LoVo (cell line): Measurements from ENCODE around the gene ERH.

Experiments used
- DNase-seq: peaks from one replicate; pipeline ENCODE4 v3.0.0-alpha.2; 2016; ENCODE audit warnings: low spot score

Gene ERH

DNA sequence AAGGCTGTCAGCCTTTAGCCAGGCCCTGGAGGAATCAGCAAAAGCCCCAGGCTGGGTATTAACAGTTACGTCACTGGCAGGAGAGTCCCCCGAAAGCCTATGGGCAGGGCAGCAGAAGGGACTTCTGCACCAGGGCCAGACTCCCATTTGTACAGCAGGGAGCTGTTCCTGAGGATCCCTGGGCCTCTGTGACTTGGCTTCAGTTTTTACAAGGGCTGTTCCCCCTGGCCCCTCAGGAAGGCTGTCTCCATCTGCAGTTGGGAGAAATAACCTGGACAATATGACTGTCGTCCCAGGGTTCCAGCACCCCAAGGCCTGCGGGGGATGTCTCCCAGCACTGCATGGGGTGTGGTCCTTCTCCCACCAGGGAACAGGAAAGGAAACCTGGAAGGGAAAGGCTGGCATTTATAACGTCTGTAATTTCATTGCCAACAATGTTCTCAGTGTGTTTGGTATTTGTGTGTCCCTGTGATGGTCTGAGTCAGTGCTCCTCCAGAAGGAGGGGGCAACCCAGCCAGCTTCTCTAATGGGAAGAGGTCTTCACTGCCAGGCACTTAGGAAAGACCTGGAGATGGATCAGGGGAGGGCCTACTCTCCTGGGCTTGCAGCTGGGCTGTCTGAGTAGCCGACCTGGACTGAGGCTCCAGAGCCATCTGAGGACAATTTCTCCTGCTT lies 42.4 kb downstream of the ERH start:
- no peak for DNase-seq

- no peak for DNase-seq
Measured at GRCh38 chr14:69355154-69355597, 42.9 kb downstream of the ERH start.

- no peak for DNase-seq
Measured at GRCh38 chr14:69354383-69355153, 43.5 kb downstream of the ERH start.

DNA sequence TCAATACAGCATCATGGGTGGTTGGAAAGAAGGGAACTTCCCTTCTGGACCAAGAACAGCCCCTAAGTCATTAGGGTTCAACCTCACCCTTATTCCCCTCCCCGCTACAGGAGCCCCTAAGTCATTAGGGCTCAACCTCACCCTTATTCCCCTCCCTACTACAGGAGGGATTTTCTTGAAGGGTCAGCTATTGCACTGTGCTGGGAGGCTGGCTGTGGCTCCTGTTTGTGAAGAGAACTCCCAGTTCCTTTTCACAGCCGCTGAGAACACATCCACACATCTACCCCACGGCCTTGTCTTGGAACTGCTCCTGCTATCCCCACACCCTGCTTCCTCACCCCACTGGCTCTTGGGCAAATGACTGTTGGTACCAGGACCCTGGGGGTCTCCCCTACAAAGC lies 44.9 kb downstream of the ERH start:
- DNase-seq, result no peak

DNA sequence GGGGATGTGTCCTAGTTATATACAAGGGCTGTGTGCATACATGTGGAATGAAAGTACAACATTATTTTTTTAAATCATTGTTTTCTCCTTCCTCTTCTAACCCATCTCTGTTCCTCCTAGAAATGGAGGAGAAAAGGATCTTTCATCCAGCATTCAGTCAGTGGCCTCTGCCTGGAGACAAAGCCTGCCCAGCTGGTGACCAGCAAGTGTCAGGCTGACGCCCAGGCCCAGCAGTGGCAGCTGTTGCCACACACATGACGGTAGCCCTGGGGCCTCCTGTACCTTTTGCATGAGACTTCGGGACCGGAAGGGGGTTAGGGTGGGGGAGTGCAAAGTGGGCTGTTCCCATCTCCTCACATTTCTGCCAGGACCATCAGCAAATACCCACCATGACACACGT lies 46.2 kb downstream of the ERH start:
- no peak for DNase-seq

DNA sequence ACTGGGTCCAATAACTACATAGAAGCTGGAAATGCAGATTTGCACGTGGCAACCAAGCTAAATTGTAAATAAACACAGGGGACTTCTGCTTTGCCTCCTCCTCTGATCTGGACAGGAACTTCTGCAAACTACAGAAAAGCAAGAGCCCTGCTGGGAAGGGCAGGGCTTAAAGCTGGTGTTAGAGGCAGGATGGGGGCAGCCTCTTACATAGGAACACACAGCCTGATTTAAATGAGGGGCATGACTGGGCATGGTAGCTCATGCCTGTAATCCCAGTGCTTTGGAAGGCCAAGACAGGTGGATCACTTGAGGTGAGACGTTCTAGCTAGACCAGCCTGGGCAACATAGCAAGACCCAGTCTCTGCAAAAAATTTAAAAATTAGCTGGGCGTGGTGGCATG lies 46.7 kb downstream of the ERH start:
- no peak for DNase-seq

DNA sequence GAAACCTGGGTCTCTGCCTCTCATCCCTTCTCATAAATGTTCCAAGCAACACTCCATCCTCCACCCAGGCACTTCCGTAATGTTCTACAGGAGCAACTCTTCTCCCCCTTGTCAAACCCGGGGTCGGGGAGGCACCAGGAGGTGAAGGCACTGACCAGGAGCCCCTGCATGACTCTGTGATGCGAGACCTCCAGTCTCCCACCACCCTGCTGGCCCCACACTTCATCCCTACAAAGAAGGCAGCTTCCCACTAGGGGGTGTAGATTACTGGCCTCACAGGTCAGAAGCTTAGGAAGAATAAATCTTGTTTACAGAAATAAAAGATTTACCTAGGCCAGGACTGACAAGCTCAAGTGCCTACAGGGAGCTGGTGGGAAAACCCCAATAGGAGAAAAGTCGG lies 47.2 kb downstream of the ERH start:
- DNase-seq, result no peak

DNA sequence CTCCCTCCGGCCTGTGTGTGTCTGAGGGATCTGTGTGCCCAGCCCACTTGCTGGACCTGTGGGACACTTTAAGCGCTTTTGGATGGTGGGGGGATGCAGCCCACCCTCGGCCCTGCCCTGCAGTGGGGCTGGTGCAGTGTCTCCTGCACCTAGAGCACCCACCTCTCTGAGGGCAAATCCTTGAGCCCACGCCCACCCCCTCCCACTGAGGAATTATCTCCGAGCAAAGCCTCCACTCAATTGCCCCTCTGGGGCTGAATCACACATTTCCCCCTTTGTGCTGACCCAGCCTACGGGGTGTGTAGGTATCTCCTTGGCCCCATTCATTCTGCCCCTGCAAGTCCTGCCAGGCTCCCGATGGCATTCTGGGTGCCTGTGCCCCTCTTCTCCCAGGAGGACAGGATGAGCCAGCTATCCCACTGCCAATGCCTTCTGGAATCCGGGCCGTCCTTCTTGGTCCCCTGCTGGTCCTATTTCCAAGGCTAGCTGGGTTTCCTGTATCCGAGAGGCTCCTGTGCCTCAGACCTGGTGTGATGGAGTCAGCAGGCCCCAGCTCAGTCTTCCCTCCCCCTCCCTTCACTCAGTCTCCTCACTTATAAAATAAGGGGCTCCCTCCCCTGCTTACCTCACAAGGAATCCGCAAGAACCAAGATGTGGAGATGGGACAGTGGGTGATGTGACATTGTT lies 48.9 kb downstream of the ERH start:
- no peak for DNase-seq

GRCh38 chr14:69346710-69347109 lies 51.4 kb downstream of the ERH start:
- no peak for DNase-seq

- no peak for DNase-seq
Measured at GRCh38 chr14:69345402-69345801, 52.7 kb downstream of the ERH start.

- no peak for DNase-seq
Measured at GRCh38 chr14:69344171-69344570, 53.9 kb downstream of the ERH start.

DNA sequence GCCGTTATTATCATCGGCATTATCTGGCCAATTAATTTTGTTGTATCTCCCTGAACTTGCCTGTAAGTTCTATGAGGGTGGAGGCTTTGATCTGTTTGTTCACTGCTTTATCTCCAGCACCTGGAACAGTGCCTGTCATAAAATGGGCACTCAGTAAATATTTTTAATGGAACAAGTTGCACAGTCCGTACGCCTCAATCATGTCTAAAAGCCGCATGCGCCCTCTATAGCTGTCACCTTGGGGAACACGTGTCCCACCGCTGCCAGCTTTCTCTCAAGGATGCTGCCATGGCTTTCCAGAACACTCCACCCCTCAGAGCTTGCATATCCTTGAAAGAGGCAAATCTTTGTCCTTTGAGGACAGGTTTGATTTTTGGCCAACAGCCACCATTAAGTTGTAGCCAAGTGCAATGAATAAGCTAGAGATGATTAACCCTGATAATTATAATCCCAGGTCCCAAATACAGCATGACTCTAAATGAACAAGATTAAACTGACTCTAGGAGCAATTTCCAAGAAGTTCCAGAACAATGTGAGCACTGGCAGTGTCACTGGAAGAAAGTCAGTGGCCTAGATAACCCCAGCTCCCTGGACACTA lies 55.1 kb downstream of the ERH start:
- DNase-seq, result peak; percentile 4

GRCh38 chr14:69339426-69339825 lies 58.7 kb downstream of the ERH start:
- no peak for DNase-seq

DNA sequence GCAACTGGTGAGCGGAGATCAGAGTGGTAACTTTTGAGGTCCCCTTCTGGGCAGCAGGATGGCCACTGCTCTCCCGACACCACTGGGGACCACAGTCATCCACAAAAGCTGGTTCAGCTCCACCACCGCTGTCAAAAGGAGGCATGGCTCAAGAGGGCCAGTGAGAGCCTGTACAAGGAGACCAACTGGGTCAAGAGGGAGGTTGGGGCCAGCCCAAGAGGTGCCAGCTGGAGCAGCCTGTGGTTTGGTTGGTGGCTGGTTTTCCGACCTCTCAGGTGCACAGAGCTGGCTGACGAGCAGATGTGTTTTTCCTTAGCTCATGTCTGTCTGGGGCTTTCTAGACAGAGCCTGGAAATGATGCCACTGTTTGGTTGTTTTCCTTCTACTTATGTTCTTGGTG lies 60.1 kb downstream of the ERH start:
- no peak for DNase-seq

DNA sequence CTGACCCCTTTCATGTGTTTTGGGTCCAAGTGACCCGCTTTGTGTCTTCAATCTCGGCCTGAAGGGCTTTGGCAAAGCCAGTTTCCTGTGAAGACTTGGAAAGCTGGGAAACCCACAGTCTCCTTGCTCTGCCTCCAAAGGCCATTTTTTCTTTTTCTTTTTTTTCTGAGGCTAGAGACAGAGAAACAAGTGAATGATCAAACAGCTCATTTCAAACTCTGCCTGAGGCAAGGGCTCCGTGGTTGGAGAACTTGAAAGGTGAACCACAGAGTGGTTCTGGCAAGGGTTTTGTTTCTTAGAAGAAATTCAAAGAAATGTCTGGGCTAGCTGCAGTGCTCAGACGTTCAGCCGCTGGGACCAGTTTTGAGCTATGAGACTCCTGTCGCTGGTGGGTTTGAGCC lies 62.7 kb downstream of the ERH start:
- no peak for DNase-seq

- DNase-seq, result no peak
Measured at GRCh38 chr14:69334576-69334975, 63.5 kb downstream of the ERH start.

DNA sequence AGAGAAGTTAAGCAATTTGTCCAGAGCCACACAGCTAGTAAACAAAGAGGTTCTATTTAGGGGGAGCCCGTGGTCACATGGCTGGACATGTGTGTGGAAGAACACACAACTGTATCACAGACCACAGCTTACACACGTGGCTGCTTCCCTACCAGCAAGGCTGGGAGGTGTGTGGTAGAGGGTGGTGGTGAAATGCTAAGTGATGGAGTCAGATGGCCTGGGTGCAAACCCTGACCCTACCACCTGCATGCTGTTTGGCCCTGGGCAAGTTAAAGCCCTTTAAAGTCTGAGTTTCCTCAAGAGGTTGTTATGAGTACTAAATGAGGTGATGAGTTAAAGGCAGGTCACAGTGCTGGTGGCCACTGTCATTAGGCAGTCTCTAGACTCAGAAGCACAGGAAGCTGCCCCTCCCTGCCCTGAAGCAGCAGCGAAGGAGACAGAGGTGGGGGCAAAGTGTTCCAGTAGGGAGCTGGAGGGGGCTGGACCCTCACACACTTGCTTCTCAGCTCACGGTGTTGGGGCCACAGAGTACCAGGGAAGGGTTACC lies 64.2 kb downstream of the ERH start:
- DNase-seq, result no peak

- no peak for DNase-seq
Measured at GRCh38 chr14:69332782-69333395, 65.2 kb downstream of the ERH start.

GRCh38 chr14:69331206-69331605 lies 66.9 kb downstream of the ERH start:
- no peak for DNase-seq
